ENCODE results near the gene RPTOR. TPM values are rescaled to one million over a fixed set of nuclear protein-coding genes. Genes with fewer than 3 reads are reported as not detected.

The RPTOR gene
- total RNA-seq, 4 donors from 2014 or later: 18.7 to 35.4 (median 21.0) TPM

DNA sequence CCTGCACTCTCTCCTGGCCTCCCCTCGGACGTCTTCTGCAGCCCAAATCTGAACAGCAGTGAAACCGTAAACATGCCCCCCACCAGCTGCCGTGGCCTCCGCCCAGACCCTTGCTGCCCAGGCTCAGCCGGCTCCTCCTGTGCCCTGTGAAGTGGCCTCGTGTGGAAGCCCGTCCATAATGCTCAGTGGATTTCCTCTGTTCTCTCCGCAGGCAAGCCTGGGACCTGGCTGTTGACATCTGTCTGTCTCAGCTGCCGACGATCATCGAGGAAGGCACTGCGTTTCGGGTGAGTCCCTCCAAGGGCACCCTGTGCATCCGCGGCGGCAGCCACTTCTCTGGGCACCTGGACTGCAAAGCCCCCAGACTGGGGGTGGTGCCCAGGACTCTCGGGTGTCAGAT, 293.1 kb downstream of the RPTOR start:
- TF ChIP-seq, protein P1, sequence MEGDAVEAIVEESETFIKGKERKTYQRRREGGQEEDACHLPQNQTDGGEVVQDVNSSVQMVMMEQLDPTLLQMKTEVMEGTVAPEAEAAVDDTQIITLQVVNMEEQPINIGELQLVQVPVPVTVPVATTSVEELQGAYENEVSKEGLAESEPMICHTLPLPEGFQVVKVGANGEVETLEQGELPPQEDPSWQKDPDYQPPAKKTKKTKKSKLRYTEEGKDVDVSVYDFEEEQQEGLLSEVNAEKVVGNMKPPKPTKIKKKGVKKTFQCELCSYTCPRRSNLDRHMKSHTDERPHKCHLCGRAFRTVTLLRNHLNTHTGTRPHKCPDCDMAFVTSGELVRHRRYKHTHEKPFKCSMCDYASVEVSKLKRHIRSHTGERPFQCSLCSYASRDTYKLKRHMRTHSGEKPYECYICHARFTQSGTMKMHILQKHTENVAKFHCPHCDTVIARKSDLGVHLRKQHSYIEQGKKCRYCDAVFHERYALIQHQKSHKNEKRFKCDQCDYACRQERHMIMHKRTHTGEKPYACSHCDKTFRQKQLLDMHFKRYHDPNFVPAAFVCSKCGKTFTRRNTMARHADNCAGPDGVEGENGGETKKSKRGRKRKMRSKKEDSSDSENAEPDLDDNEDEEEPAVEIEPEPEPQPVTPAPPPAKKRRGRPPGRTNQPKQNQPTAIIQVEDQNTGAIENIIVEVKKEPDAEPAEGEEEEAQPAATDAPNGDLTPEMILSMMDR (IDR thresholded peaks at IDR 0.05; ENCODE audit: low read depth): no peak

DNA sequence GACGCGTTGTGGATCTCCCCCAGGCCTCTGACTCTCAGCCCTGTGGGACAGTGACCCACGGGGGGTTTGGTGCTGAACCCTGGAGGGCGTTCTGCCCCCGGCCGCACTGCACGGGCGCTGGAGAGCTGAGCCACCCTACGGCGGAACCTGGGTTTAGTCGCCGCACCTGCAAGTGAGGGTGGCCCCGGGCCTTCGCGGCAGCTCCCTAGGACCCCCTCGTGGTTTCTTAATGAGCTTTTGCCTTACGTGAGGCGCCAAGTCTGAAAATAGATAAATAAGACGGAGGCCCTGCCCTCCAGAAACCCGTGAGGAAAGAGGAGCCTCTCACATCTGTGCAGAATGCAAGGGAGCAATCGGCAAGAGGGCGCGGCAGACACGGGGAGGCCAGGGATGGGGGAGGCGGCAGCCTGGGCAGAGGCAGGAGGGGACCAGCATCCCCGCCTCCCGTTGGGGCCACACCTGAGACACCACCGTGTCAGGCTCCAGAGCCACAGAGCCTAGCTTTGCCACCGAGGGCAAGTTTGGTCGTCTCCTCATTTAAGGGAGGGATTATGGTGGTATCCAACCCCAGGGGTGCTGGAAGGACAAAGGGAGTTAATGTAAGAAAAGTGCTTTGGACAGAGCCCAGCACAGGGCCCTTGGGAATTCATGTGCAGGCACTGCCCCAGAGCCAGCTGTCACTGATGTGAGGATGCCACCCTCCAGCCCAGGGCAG, 293.8 kb downstream of the RPTOR start:
- TF ChIP-seq, protein P1 (IDR thresholded peaks at IDR 0.05; ENCODE audit: low read depth): no peak

DNA sequence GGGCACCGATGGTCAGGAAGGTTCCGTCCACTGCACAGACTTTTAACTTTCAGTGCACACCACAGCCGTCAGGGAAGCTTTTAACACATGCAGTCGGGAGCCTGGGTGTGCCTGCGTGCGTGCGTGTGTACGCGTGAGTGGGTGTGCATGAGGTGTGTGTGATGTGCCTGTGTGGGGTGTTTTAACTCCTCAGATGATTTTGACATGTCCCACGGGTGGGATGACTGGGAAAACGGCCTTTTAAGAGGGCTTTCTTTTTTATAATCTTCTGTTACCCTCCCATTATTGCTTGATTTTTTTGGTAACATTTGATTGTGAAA, 294.3 kb downstream of the RPTOR start:
- TF ChIP-seq, protein P1 (IDR thresholded peaks at IDR 0.05; ENCODE audit: low read depth): no peak

DNA sequence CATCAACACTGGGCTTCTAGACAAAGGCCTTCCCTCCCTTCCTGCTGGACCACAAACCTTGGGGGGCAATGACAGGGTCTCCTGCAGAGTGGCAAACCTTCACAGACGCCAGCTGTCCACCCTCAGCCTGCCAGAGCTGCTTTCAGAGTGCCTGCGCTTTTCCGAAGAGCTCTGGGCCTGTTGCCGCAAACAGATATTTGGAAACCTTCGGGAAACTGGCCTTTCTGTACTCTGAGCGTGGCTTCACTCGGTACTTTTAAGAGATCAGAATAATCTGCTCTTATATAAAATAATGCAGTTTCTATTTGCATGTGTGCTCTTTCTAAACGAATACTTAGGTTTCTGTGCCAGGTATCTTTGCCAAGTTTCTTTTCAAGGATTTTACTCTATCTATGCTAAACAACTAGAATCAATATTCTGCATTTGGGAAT, 294.9 kb downstream of the RPTOR start:
- TF ChIP-seq, protein P1 (IDR thresholded peaks at IDR 0.05; ENCODE audit: low read depth): no peak

DNA sequence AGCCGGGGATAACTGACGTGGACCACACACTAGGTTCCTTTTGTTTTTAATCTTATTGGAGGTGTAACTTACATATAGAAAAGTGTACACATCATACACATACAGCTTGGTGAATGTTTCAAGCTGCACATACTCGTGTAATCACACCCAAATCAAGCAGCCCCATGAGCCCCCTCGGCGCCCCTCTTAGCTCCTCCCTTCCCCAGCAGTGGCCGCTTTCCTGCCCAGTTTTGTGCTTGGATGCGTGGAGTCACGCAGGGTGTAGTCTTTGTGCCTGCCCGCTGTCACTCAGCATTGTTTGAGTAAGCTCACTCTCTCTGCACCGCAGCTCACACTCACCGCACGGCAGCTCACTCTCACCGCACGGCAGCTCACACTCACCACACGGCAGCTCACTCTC, 295.3 kb downstream of the RPTOR start:
- TF ChIP-seq, protein P1 (IDR thresholded peaks at IDR 0.05; ENCODE audit: low read depth): no peak

DNA sequence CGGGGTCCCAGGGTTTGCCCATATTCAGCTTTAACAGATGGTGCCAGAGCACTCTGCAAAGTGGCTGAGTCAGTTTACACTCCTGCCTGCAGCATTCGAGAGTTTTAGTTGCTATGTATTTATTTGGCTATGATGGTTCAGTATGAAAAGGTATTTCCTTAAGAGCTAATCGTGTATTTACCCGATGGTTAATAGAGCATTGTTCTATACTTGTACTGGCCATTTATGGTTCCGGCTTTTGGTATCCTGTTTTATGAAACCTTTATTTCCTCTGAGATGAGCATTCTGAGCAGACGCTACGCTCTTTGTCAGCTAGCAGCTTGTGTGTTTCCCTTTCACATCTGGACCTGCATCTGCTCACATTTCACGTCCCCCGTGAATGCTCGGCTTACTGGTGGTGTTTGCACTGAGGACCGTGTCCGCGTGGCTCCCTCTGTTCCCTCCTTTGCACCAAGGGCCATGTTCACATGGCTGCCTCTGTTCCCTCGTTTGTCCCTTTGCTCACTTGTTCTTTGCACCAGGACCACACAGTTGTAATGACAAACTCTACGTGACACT, 297.9 kb downstream of the RPTOR start:
- TF ChIP-seq, protein P1 (IDR thresholded peaks at IDR 0.05; ENCODE audit: low read depth): no peak

DNA sequence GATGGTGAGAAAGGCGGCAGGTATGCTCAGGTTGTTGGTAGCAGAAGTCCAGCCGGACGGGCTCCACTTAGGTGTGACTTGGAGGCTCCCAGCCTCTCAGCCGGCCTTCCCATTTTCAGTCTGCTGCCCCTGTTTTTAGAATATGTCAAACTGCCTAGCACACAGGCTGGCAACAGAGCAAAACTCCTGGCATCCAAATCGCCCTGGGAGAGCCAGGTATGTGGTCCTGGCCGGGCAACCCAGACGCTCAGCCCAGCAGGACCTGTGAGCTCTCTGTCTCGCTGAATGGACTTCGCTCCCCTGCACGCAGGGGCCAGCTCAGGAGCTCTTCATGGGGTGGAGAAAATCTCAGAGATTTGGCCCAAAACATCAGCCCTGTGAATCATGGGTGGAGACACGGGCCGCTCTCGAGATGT, 299.1 kb downstream of the RPTOR start:
- TF ChIP-seq, protein P1 (IDR thresholded peaks at IDR 0.05; ENCODE audit: low read depth): no peak
